Activated CD8-positive, alpha-beta memory T cell treated with anti-CD3 and anti-CD28 coated beads for 24 hours (primary cell): Measurements from ENCODE around the gene COL1A1.

Experiments used
- DNase-seq: peaks from one replicate; pipeline ENCODE4 v3.0.0-alpha.2; 2020

COL1A1 gene

GRCh38 chr17:50139185-50139783 is 62.1 kb downstream of the COL1A1 start:
- no peak for DNase-seq

GRCh38 chr17:50137042-50137441 is 64.4 kb downstream of the COL1A1 start:
- no peak for DNase-seq

GRCh38 chr17:50136096-50136687 is 65.2 kb downstream of the COL1A1 start:
- DNase-seq, result no peak

GRCh38 chr17:50135316-50136095 is 65.9 kb downstream of the COL1A1 start:
- no peak for DNase-seq

GRCh38 chr17:50134206-50135110 is 67.0 kb downstream of the COL1A1 start:
- DNase-seq, result no peak

GRCh38 chr17:50133769-50134099 is 67.7 kb downstream of the COL1A1 start:
- DNase-seq, result no peak
